Liver (tissue), 3 donors: ENCODE measurements around the gene LTBP4.

Experiments
- CTCF ChIP-seq: fragments of 150-350 bp; IDR thresholded peaks from 2 replicates; pipeline ENCODE4 v1.5.1; 2017; ENCODE audit warnings: improper control_type of control experiment, low read depth, low read length; ENCODE audit not compliant: missing input control
- FOXA1 ChIP-seq: IDR thresholded peaks from 2 replicates; pipeline ENCODE4 v1.6.1; 2016; ENCODE audit warnings: antibody characterized with exemption
- JUND ChIP-seq, 2 donors: IDR thresholded peaks; 2 replicates each; pipeline ENCODE4 v1.6.1; 2016; ENCODE audit warnings: antibody characterized with exemption in 2 of 2
- REST ChIP-seq: IDR thresholded peaks from 2 replicates; pipeline ENCODE4 v1.6.1; 2016; ENCODE audit warnings: antibody characterized with exemption, mild to moderate bottlenecking
- RXRA ChIP-seq, 2 donors: IDR thresholded peaks; 2 replicates each; pipeline ENCODE4 v1.6.1; 2017 to 2018; ENCODE audit warnings: antibody characterized with exemption in 2 of 2, mild to moderate bottlenecking in 1 of 2
- TAF1 ChIP-seq: conservative IDR thresholded peaks from 2 replicates; pipeline ENCODE4 v1.6.1; 2016; ENCODE audit warnings: antibody characterized with exemption, mild to moderate bottlenecking
- YY1 ChIP-seq: IDR thresholded peaks from 2 replicates; pipeline ENCODE4 v1.6.1; 2016; ENCODE audit warnings: antibody characterized with exemption, mild to moderate bottlenecking
- donor health status: healthy.
- donor health status: healthy.

GRCh38 chr19:40598918-40599307 lies 2.3 kb upstream of the LTBP4 start:
- TF ChIP-seq REST (no peak), CTCF (no peak), TAF1 (no peak), FOXA1 (no peak), YY1 (no peak), JUND (IDR thresholded peaks at IDR 0.05) (no peak), RXRA (IDR thresholded peaks at IDR 0.05) (no peak)
